Lung microvascular endothelial cell (primary cell): ENCODE results near the gene MTHFD2. TPM values are rescaled to one million over a fixed set of nuclear protein-coding genes. Genes with fewer than 3 reads are reported as not detected.
"Not testable (repeated sequence)": the region's sequence is repeated elsewhere in the genome, so short reads cannot be mapped to it uniquely, and the experiment has no call there.

ENCODE experiments used
- DNase-seq, 2 donors: peaks; one replicate each; pipeline versions ENCODE4 v3.0.0 to v3.0.0-alpha.2; 2010; ENCODE audit warnings: low read depth in 2 of 2
- total RNA-seq: library from RNA; depleted of rRNA; stranded (reverse); fragments of >200 nt; gene quantifications from 2 replicates; pipeline ENCODE4 v1.2.1, GENCODE V29; 2014

The MTHFD2 gene
- total RNA-seq, 1 donor from 2014 or later, result 84.5 TPM

- no peak for DNase-seq
Observed at GRCh38 chr2:74228772-74229171, 30.4 kb downstream of the MTHFD2 start.

DNA sequence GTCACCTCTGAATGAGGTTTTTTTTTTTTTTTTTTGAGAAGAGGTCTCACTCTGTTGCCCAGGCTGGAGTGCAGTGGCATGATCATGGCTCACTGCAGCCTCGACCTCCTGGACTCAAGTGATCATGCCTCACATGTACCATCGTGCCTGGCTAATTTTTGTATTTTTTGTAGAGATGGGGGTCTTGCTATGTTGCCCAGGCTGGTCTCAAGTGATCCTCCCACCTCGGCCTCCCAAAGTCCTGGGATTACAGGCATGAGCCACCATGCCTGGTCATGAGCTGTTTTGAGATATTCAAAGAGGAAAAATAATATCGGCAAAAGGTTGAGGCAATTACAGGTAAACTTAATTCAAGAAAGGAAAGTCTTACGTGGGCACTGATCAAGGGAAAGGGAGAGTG lies 31.4 kb downstream of the MTHFD2 start:
- DNase-seq, result not testable (repeated sequence)

DNA sequence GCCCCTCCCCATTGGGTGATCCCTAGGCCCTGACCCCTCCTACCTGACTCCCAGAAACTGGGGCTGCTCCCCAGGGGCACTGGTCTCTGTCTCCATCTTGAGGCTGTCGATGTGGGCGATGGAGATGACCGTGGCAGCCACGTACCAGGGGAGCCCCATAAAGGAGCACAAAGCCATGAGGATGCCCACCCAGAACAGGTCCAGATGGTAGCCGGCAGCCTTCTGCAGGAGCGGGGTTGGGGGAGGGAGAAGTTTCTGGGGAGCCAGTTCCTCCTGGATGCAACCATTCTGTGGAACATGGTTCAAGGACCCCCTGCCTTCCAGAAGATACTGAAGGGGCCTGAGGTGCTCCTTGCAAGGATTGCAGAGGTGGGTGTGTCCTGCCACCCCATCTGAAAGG lies 34.0 kb downstream of the MTHFD2 start:
- DNase-seq, result no peak

DNA sequence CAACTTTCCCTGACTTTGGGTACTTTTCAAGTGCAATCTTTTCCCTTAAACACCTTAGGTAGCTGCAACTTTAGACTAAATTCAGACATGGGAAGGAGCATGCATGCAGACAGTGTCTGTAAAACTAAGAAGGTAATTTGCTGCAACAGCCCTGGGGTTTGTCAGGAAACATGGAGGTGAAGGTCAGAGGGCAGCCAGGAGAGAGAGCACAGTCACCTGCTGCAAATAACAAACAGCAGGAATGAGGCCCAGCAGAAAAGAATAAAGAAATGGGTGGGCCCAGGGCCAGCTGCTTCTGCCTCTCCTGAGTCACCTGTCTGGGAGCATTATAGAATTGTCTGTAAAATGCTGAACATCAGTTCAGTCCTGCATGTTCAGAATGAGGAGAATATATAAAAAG lies 35.2 kb downstream of the MTHFD2 start:
- no peak for DNase-seq

DNA sequence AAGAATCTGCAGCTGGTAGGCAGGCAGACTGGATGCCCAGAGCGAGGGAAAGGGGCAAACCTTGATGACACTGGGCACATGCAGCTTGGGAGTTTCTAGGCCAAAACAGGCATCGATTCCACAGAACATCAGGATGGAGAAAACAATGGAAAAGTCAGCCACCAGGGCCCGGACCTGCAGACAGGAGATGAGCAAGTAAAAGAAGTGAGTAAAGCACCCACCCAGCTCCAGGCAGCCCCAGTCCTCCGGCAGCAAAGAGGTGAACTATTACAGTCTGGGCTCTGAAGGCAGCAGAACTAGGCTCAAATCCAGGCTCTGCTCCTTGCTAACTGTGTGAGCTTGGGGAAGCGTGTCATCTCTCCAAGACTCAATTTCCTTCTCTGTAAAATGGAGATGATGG lies 36.6 kb downstream of the MTHFD2 start:
- no peak for DNase-seq

DNA sequence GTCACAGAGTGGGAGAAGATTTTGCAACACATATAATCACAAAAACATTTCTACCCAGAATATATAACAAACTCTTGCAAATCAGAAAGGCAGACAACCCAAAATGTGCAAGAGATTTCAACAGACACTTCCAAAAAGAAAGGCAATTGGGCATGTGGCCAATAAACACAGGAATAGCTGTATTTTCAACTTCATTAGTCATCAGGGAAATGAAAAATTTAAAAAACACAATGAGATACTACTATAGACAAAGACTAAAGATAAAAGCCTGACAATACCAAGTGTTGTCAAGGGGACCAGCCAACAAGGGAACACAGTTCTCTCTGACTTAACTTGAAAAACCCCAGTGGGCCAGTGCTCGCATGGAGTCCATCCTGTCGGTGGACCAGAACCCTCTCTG lies 40.5 kb downstream of the MTHFD2 start:
- peak; percentile 47 to 51 for DNase-seq

DNA sequence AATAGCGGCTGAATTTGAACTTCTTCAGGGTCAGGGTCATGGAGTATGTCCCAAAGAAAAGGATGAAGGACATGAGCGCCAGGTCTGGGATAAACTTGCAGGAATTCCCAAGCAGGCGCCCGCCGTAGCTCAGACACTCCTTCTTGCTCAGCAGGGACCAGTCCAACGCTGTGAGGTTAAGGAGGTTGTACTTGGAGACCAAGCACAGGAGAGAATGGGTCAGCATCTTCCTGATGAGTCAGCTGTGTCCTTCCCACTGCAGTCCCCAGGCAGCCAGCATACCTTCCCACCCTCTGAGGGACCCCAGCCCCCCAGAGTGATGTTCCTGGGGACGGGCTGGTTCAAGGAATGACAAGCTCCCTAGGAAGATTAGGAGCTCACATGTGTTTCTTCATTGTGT lies 40.9 kb downstream of the MTHFD2 start:
- DNase-seq, result no peak

GRCh38 chr2:74242354-74243071 lies 44.1 kb downstream of the MTHFD2 start:
- DNase-seq, result no peak

DNA sequence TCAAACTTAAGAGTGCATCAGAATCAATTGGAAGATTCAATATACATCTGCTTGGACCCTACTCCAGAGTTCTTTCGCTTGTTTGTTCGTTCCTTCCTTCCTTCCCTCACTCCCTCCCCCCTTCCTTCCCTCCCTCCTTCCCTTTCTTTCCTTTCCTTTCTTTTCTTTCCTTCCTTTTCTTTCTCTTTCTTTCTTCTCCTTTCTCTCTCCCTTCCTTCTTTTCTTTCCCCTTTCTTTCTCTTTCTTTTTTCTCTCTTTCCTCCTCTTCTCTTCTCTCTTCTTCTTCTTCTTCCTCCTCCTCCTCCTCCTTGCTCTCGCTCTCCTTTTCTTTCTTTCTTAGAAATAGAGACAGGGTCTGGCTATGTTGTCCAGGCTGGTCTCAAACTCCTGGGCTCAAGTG lies 45.9 kb downstream of the MTHFD2 start:
- no peak for DNase-seq

DNA sequence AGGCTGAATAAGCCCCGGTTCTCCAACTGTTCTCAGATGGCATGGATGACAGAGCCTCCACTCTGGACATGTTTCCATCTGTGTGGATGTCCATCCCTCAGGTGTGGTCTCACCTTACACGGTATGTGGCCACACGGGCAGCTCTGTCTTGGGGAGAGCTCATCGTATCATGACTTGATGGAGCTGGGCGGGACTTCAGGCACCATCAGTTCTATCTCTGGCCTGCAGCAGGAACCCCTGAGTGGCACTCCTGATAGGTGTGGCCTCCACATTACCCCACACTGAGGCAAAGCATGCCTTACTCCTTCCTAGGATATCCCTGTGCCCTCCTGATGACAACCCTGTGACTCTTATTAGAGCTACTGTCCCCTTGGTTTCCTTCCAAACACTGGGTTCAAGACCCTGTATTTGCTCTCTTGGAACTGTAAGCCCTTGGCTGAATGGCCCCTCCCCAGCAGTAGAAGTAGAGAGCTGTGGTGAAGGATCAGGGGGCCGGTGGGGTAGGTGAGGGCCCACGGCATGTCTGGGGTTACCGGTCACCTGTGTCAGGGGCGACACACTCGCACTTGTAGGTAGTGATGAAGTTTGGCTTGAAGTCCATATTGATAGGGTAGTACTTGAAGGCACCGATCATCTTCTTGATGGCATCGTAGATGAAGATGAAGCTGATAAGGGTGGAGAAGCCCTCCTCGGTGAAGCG lies 48.2 kb downstream of the MTHFD2 start:
- no peak for DNase-seq

DNA sequence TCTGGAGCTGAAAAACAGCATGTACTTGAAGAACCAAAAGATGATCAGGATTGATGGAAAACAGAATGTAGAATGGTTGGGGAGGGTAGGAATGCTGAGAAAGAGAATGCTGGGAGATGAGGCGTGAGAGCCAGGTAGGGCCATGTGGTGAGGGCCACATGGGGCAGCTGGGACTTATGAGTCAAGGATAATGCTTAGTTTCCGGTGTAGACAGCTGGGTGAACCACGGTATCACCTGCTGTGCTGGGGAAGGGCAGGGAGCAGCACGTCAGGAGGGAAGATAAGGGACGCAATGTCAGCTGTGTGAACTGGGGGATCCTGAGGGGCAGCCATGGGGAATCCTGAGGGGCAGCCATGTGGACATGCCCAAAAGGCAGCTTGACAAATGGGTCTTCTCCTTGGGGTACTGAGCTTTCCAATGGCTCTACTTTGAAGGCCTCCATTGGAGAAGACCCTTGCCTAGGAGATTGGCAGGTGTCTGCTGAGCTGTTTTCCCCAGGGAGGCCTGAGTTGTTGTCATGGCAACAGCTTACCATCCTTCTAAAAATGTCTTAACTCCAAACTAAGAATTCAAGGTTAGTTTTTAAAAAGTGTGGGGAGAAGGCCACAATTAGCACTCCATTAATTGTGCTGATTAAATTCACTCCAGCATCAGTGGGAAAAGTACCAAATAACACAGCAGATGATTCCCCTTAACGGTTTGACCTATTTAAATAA lies 51.1 kb downstream of the MTHFD2 start:
- no peak for DNase-seq

DNA sequence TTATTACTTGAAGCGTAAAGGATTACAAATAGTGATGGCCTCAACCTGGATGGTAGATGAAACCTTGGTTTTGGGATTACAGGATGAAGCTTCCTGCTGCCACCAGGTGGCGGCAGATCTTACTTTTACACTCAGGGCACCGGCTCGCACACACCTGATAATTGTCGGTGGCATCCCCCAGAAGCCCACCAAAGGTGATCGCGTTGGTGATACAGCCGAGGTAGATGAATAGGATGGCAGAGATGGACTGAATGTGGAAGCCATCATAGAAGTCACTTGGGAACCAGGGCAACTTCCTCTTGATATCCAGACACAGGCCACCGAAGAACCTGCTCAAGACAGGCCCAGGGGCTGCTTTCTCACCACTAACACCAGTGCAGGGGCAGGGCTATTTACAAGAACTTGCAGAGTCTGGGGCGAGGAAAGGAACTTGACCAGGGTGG lies 51.8 kb downstream of the MTHFD2 start:
- DNase-seq, result peak; percentile 48 to 63

GRCh38 chr2:74252036-74252435 lies 53.6 kb downstream of the MTHFD2 start:
- no peak for DNase-seq

- DNase-seq, result no peak
Observed at GRCh38 chr2:74252862-74253261, 54.4 kb downstream of the MTHFD2 start.

GRCh38 chr2:74253306-74253970 lies 55.0 kb downstream of the MTHFD2 start:
- DNase-seq, result no peak

DNA sequence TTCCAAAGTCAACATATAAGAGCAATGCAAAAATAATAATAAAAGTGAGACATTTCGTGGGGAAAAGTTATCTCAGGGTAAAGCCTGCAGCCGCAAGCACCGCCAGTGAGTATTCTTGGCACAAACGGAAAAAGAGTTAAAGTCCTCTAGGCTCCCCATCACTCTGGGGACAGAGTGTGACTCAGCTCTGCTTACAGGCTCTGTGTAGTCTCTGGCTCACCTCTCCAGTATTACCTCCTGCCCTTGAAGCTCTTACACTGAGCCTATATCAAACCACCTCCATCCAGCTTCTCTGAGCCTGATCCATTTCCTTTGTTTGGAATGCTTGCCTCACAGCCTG lies 55.5 kb downstream of the MTHFD2 start:
- no peak for DNase-seq

DNA sequence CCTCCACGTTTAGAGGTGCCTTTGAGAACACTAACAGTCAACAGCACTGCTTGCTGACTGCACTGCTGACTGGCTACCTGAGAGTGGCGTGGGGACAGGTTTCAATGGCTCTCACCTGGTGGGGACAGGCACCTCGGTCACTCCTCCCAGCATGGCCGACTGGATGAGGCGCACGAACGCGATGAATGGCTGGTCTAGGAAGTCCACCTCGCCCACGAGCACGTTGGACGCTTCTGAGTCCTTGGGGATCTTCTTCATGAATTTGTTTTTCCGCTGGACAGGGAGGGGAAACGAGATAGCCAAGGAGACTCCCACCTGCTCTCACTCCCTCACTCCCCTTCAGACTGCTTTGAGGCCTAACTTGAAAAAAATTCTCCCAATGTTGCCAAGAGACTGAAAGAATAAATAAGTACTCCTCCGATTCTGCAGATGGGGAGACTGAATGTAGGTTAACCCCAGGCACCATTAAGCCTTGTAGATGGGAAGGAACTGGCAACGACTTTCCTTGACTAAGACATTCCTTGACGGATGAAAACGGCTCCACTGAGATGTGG lies 57.3 kb downstream of the MTHFD2 start:
- DNase-seq, result no peak

DNA sequence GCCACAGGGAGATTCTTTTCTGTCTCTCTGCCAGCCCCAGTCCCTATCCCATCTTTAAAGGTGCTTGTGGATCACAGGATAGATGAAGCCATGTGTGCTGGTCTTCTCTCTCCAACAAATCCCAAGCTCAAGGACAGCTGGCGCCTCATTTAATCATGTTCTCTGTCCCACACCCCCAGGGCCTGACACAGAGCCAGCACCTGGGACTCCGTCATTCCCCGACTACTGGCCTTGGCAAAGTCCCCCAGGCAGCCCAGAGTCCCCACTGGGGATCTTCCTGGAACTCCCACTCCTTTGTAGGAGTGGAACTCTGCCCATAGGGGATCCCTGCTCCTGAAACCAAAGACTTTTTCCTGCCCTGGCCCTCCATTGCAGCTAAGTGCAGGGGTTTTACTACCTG lies 60.8 kb downstream of the MTHFD2 start:
- DNase-seq, result no peak

GRCh38 chr2:74259733-74260132 lies 61.3 kb downstream of the MTHFD2 start:
- DNase-seq, result no peak

GRCh38 chr2:74260495-74260894 lies 62.1 kb downstream of the MTHFD2 start:
- DNase-seq, result no peak

- DNase-seq, result peak; percentile 6 to 51
Observed at GRCh38 chr2:74261204-74261864, 62.9 kb downstream of the MTHFD2 start.
